ENCODE measurements around the gene PAQR9.

GRCh38 chr3:142934887-142935269, 28.6 kb downstream of the PAQR9 start:
- no peak for TF ChIP-seq POLR2AphosphoS5 (IDR thresholded peaks at IDR 0.05; ENCODE audit: low read depth, low read length)
- no peak for TF ChIP-seq TAF1 (IDR thresholded peaks at IDR 0.05; ENCODE audit: borderline replicate concordance, insufficient read depth, low read length)
- no peak for TF ChIP-seq REST (IDR thresholded peaks at IDR 0.05; ENCODE audit: insufficient read depth in 1 of 2, low read depth in 2 of 2, low read length in 2 of 2)
- no peak for TF ChIP-seq SIN3A (IDR thresholded peaks at IDR 0.05; ENCODE audit: borderline replicate concordance, insufficient read depth, low read length)
- no peak for TF ChIP-seq FOXP2 (optimal IDR thresholded peaks at IDR 0.05; ENCODE audit: borderline replicate concordance, extremely low read depth, extremely low read length, insufficient read depth)
